HG02938 (cell line): ENCODE results near the gene SOST.

Experiments
- ATAC-seq: cut with Tn5 transposase; IDR thresholded peaks from one replicate; pipeline ENCODE4 v1.9.1; 2021; ENCODE audit warnings: mild to moderate bottlenecking, moderate library complexity; ENCODE audit not compliant: unreplicated experiment

Gene SOST

GRCh38 chr17:43774304-43775250, 16.0 kb upstream of the SOST start:
- ATAC-seq: no peak

GRCh38 chr17:43772877-43773648, 14.5 kb upstream of the SOST start:
- ATAC-seq: no peak

- ATAC-seq: no peak
Observed at GRCh38 chr17:43771463-43771862, 12.9 kb upstream of the SOST start.

- no peak for ATAC-seq
Observed at GRCh38 chr17:43770957-43771356, 12.4 kb upstream of the SOST start.

GRCh38 chr17:43769859-43770258, 11.3 kb upstream of the SOST start:
- no peak for ATAC-seq

DNA sequence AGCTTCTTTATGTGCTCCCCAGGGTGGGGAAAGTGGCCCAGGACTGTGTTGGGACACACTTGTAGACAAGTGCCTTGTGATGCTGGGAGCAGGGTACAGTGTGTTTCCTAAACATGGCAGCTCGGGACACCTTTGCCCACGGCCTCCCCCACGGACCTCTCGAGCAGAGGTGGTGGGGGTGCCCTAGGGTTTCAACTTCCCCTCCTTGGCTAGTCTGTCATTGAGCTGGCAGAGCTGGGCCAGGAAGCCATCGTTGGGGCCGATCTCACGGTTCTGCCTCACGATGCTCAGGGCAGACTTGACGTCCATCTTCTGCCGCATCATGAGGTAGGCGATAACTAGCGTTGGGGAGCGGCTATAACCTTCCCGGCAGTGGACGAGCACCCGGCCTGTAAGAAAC, 10.8 kb upstream of the SOST start:
- ATAC-seq: no peak

GRCh38 chr17:43768943-43769342, 10.4 kb upstream of the SOST start:
- ATAC-seq: no peak

DNA sequence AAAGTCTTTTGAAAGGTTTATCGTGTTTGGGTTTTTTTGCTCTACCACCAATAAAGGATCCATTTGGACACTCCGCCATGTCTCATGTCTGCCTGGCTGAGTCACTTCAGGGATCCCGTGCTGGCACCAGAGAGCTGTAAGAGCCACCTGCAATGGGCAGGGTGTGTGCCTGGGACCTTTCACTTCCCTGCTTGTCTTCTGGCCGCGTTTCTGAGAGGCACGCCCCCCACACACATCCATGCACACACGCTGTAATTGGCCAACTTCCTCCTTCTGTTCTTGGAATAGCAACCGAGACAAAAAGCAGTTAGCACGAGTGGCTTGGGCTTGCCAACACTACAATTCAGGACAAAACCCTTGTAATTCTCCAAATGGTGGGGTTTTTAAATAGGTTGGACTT, 9.8 kb upstream of the SOST start:
- ATAC-seq: no peak

- ATAC-seq: no peak
Observed at GRCh38 chr17:43767713-43768059, 9.1 kb upstream of the SOST start.

DNA sequence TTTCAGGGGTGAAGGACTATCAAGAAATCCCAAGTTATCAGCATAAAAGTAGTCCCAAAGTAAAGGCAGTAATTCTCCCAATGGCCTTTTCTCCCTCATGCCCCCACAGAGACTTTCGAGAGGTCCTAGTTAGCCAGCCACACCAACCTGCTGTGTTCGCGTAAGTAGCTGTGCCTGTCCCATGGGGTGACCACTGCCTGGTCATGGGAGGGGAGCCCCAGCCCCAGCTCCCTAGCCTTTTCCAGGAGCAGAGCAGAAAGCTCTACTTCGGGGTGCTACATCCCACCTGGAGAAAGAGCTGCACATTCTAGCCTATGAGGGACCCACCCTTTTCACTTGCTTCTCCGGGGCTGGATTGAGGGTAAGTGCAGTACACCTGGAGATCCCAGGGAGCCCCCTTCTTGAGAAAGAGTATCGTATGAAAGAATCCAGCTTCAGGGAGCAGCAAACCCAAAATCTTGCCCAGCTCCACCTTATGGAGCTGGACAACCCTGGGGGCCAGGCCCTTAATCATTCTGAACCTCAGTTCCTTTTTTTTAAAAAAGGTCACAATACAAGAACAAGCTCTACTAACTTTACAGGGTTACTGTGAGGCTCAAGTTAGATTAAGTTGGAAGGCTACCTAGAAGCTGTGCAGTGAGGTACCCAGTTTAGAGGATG, 8.6 kb upstream of the SOST start:
- no peak for ATAC-seq

DNA sequence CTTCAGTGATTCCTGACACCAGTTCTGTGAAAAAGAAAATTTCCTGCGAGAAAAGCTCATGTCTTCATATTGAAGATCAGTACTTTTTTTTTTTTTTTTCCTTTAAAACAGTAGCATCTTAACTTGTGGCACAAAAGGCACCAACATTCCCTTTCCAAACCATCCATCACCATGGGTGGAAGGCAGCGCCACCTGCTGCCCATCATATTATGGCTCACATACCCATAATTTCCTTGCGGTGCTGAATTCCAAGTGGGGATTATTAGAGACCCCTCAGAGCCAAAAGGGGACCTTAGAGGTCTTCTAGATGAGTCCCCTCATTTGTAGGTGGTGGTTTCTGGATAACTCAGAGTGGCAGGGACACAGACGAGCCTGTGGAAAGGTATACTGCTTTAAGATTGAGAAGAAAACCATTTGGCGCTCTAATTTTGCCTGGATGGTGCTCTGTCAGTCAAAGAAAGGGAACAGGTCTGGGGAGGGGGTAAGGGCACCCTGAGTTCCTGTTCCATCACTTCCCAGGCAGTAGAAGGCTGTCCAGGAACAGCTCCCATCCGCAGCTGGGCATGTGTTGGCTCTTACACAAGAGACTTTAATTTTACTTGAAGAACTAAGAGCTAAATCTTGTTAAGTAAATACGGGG, 7.9 kb upstream of the SOST start:
- no peak for ATAC-seq

DNA sequence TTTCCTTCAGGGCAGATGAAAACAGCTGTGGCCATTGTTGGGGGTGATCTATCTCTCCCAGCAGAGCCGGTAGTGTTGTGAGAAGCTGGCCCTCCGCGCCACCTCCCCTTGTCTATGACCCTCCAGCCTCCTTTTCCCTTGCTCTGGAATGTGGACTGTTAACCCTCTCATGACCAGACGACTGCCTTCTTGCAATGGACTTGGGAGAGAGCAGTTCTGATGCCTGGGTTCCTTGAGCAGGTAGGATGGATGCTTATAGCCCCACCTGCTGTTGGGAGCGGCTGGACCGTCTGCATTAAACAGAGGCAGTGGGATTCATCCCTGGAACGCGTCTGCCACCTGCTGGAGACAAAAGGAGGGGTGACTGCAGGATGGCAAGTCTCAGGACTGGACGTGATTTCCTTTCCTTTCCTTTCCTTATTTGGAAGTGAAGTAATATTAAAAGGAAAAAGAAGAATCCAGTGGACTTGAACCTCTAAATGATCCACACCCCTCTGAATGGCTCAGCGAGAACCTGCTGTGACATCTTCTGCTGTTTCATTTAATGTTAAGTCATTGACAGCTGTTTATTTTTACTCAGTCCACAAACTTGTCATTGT, 1.8 kb upstream of the SOST start:
- no peak for ATAC-seq

- no peak for ATAC-seq
Observed at GRCh38 chr17:43759836-43760235, 1.2 kb upstream of the SOST start.

DNA sequence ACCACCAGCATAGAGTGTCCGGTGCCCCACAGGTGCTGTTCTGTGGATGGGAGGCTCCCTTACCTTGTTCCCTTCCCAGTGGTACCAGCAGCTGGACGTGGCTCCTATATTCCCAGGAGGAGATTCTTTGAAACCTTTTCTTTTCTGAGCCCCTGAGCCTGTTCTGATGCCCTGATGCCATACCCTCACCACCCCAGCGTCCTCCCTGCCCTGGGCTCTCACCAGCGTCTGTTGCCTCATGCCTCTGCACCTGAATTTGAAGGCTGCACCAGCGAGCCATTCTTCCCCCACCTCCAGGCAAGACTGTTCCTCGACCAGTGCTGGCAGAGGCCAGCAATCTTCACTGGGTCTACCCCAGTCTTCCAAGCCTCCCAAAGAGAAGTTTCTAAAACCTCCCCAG, 505 bp downstream of the SOST start:
- ATAC-seq: no peak

- ATAC-seq: no peak
Observed at GRCh38 chr17:43757171-43757660, 1.4 kb downstream of the SOST start.

GRCh38 chr17:43756201-43756600, 2.4 kb downstream of the SOST start:
- no peak for ATAC-seq

DNA sequence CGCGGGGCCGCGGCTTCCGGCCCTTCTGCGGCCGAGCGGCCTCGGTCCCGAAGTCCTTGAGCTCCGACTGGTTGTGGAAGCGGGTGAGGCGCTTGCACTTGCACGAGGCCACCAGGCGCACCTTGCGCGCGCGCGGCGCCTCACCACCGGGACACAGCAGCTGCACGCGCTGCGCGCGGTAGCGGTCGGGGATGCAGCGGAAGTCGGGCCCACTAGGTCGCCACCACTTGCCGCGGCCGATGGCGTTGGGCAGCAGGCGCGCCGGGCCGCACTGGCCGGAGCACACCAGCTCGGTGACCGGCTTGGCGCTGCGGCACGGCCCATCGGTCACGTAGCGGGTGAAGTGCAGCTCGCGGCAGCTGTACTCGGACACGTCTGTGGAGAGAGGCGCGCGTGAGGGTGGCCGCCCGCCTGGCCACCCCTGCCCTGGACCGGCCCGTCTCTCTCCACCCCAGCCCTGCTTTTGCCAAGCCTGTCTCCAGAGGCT, 3.2 kb downstream of the SOST start:
- no peak for ATAC-seq

DNA sequence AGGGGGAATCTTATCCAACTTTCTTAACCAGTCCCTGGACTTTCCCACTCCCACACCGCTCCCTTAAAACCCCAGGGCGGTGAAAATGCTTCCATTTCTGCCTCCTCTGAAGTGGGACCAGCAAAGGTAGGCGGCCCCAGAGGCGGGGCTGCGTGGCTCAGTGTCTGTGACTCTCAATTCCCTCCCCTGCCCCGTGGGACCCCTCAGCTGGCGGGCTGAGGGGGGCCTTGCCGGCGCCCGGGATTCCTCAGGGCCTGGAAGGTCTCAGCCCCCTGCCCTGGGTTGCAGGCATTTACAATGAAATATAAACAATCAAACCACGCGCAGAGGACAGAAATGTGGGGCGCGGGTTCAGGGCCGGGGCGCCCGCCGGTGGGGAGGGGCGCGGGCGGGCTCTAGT, 3.6 kb downstream of the SOST start:
- no peak for ATAC-seq

DNA sequence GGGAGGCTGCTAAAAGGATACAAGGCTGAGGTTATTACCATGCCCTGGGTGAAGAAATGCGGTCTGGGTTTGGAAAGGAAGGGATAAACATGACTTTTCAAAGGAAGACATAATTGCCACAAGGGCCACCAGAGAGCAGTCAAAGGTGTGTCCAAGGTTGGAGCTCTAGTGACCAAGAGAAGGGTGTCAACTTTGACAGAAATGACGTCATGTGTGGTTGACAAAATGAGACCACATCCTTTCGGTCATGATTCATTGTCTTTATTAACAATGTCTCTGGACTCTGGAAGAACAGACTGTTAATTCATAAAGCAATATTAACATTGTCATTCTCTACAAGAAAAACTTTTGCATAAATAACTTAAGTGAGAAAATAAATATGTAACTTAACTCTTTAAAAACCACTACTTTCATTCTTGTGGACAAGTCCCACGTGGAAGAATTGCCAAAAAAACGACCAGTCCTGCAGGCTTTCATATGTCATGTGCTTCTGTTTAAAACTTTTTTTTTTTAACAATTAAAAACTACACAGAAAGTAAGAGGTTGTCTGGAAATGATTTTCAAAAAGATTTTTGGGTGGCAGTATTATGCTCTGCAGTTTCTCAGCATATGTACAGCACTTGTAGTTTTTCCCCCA, 5.0 kb downstream of the SOST start:
- no peak for ATAC-seq

DNA sequence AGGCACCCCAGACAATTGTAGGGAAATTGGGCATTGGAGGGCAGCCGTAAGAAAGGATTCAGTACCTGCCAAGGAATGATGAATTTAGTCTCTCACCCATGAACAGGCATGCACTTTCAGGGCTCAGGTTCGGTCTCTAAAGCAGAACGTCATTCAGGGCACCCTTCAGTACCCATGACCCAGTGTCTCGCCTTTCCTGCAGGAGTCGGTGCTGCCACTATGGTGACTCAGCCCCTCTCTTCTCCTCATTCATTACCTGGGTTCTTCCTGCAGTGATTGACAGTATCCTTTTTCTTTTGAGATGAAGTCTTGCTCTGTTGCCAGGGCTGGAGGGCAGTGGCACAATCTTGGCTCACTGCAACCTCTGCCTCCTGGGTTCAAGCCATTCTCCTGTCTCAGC, 8.4 kb downstream of the SOST start:
- no peak for ATAC-seq
